ENCODE data around the gene CHRNA4.
A peak's percentile ranks its signal among the peaks of the same experiment; 100 is the strongest.

CHRNA4 gene

GRCh38 chr20:63360850-63361518, at the start of gene CHRNA4:
CHRNA4 (minus strand) TSS chr20:63361349; CDS start chr20:63361165, 184 bp downstream.
- H3K4me1 ChIP-seq (ENCODE audit: control insufficient read depth, insufficient read depth, low read length) = peaks cover 5% of the 10 kb centered on the region; the same call in 1 of the 2 replicates
- H3K27ac ChIP-seq (ENCODE audit: low read length) = no peak within 1 kb of the TSS
- H3K36me3 ChIP-seq (ENCODE audit: control insufficient read depth, insufficient read depth, low read length) = no peaks in the 10 kb centered on the region
- no peaks in the 10 kb centered on the region; the same call in 1 of the 2 replicates for H3K27me3 ChIP-seq (ENCODE audit: control insufficient read depth, insufficient read depth, low read length)
- peak within 1 kb of the TSS; percentile 48; the same call in 1 of the 2 replicates for H3K4me3 ChIP-seq (ENCODE audit: low read length)
- no peak for DNase-seq (ENCODE audit: low read depth, low spot score)
- no peaks in the 10 kb centered on the region for H3K9me3 ChIP-seq (ENCODE audit: control insufficient read depth, insufficient read depth, low read length)
- no CpG with 5 or more reads among the region's 79 CpGs for WGBS (ENCODE audit: insufficient coverage, insufficient read length)

DNA sequence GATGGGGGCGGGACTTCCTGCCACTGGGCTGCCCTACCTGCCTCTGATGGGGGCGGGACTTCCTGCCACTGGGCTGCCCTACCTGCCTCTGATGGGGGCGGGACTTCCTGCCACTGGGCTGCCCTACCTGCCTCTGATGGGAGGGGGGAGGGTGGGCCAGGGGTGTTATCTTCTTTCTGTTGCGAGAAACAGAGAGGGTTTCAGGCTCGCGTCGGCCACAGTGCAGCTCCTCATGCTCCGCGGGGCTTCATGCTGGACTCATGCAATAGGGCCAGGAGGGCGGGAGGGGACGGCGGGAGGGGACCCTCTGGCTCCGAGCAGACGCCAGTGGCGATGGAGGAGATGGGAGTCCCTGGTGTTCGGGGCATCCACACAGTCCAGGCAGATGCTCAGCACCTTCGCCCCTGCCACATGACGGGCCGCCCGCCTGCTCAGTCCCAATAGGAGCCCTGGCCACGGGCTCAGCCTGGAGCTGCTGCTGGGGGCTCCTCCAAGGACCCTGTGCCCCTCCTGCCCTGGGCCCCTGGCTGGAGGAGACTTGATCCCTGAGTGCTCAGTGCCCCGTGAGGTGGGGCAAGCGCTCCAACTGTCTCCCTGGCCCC, 48.8 kb upstream of the CHRNA4 start:
- Histone ChIP-seq H3K27ac (ENCODE audit: low read length) (no peak overlapping the region), H3K9me3 (ENCODE audit: control insufficient read depth, insufficient read depth, low read length) (no peaks in the 10 kb centered on the region), H3K4me1 (ENCODE audit: control insufficient read depth, insufficient read depth, low read length) (peaks cover 2% of the 10 kb centered on the region; the same call in 1 of the 2 replicates), H3K36me3 (ENCODE audit: control insufficient read depth, insufficient read depth, low read length) (no peaks in the 10 kb centered on the region), H3K27me3 (ENCODE audit: control insufficient read depth, insufficient read depth, low read length) (no peaks in the 10 kb centered on the region), H3K4me3 (ENCODE audit: low read length) (peak overlapping the region; percentile 30; the same call in 1 of the 2 replicates)
- DNase-seq (ENCODE audit: low read depth, low spot score) = no peak
- no CpG with 5 or more reads among the region's 23 CpGs for WGBS (ENCODE audit: insufficient coverage, insufficient read length)

DNA sequence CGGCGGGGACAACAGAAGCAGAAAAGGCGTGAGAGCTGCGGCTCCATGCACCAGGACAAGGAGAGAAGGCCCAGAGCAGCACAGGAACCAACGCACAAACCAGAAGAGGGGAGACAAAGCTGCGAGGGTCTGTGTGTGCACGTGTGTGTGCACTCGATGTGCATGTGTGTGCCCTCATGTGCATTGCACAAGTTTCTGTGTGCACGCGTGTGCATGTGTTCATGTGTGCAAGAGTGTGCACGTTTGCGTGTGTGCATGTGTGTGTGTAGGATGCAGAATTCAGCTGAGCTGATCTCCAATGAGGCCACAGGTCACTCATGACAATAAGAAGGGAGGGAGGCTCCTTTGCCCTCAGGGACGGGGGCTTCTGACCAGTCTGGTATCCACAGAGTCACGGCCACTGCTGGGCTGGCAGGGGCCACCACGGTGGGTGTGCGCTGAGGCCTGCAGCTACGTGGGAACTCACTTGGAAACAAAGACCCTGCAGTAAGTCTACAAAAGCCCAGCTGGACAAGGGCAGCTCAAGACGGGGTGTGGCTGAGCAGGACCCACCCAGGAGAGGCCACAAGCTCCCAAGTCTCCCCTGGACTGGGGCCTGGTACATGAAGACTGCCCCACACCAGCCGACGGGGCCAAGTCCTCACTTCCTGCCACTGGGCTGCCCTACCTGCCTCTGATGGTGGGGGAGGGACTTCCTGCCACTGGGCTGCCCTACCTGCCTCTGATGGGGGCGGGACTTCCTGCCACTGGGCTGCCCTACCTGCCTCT, 48.1 kb upstream of the CHRNA4 start:
- no peak overlapping the region for H3K4me3 ChIP-seq (ENCODE audit: low read length)
- H3K36me3 ChIP-seq (ENCODE audit: control insufficient read depth, insufficient read depth, low read length) = no peaks in the 10 kb centered on the region
- H3K27me3 ChIP-seq (ENCODE audit: control insufficient read depth, insufficient read depth, low read length) = no peaks in the 10 kb centered on the region
- no peak for DNase-seq (ENCODE audit: low read depth, low spot score)
- H3K9me3 ChIP-seq (ENCODE audit: control insufficient read depth, insufficient read depth, low read length) = no peaks in the 10 kb centered on the region
- H3K4me1 ChIP-seq (ENCODE audit: control insufficient read depth, insufficient read depth, low read length) = peaks cover 2% of the 10 kb centered on the region; the same call in 1 of the 2 replicates
- no CpG with 5 or more reads among the region's 21 CpGs for WGBS (ENCODE audit: insufficient coverage, insufficient read length)
- no peak overlapping the region for H3K27ac ChIP-seq (ENCODE audit: low read length)

DNA sequence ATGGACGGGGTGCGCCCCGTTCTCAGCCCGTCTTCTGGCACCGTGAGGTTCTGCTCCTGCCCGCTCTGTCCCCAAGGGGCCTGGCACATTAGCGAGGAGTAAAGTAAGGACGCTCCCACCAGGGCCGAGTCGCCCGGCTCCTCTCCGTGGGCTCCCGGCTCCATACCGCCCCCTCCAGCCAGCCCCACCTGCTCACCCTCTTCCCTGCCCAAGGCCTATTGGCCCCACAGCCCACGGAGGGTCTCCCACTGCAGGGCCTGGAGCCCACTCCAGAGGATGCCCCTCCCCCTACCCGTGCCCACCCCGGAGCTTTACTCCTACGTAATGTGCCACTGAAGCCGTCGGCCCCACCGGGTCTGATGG, 47.5 kb upstream of the CHRNA4 start:
- H3K27me3 ChIP-seq (ENCODE audit: control insufficient read depth, insufficient read depth, low read length) = no peaks in the 10 kb centered on the region
- H3K4me3 ChIP-seq (ENCODE audit: low read length) = no peak overlapping the region
- no CpG with 5 or more reads among the region's 21 CpGs for WGBS (ENCODE audit: insufficient coverage, insufficient read length)
- no peak for DNase-seq (ENCODE audit: low read depth, low spot score)
- peaks cover 2% of the 10 kb centered on the region for H3K4me1 ChIP-seq (ENCODE audit: control insufficient read depth, insufficient read depth, low read length)
- no peak overlapping the region for H3K27ac ChIP-seq (ENCODE audit: low read length)
- no peaks in the 10 kb centered on the region for H3K36me3 ChIP-seq (ENCODE audit: control insufficient read depth, insufficient read depth, low read length)
- H3K9me3 ChIP-seq (ENCODE audit: control insufficient read depth, insufficient read depth, low read length) = no peaks in the 10 kb centered on the region

DNA sequence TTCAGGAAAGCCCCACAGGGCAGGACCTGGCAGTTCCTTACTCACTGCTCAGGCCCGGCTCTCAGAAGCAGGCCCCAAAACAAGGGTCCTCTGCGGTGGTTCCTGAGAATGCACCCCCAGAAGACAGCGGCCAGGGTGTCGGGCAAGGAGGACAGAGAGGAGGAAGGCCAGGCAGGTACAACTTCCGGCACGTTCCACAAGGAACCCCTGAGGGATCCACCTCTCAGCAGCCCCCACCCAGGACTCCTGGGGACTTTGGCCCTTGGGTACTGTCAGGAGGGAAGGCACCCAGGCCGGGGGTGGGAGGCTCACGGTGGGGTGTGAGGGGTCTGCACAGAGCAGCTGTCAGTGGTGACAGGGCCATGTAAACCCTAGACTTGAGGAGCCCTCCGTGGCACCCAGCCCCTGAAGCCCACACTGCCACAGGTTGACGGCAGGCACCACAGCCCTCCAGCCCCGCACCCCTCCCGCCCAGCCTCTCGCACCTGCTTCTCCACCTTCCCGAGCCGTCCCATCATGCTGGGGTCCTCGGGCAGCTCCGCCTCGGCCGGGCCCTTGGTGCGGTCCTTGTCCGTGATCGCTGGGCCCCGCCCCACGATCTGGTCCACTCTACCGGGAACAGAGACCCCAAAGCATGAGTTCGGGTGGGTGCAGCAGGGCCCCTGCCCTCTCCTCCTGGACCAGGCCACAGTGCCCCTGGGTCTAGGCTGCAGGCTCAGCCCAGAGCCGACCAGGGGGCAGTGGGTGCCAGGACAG, 47.0 kb upstream of the CHRNA4 start:
- DNase-seq (ENCODE audit: low read depth, low spot score) = no peak
- Histone ChIP-seq H3K27ac (ENCODE audit: low read length) (no peak overlapping the region), H3K36me3 (ENCODE audit: control insufficient read depth, insufficient read depth, low read length) (no peaks in the 10 kb centered on the region), H3K27me3 (ENCODE audit: control insufficient read depth, insufficient read depth, low read length) (no peaks in the 10 kb centered on the region), H3K9me3 (ENCODE audit: control insufficient read depth, insufficient read depth, low read length) (no peaks in the 10 kb centered on the region), H3K4me3 (ENCODE audit: low read length) (no peak overlapping the region), H3K4me1 (ENCODE audit: control insufficient read depth, insufficient read depth, low read length) (peaks cover 6% of the 10 kb centered on the region)
- no CpG with 5 or more reads among the region's 27 CpGs for WGBS (ENCODE audit: insufficient coverage, insufficient read length)

DNA sequence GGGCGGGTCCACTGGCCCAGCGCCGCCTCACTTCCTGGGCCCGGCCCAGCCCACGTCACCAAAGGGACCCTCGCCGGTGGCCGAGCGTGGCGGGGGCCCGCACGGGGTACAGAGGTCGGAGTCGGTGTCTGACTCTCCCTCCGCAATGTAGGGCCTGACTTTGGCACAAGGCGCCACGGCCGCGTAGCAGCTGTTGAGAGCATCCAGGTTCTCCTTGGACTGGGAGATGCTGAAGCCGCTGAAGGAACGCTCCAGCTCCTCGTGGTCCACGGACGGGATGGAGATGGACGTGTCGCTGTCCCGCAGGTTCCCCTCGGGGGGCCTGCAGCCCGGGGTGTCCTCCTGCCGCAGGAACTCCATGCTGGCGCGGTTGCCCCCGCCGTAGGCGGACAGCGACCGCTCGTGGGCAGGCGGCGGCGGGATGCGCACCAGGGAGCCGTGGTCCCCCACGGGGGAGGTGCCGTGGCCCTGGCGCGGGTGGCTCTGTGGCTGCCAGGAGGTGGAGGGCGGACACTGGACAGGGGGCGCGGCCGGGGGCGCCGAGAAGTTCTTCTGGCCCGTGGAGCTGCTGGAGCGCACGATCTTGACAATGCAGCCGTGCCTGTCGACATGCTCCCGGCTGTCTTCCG, 45.6 kb upstream of the CHRNA4 start:
- Histone ChIP-seq H3K4me1 (ENCODE audit: control insufficient read depth, insufficient read depth, low read length) (peaks cover 6% of the 10 kb centered on the region), H3K27ac (ENCODE audit: low read length) (no peak overlapping the region), H3K36me3 (ENCODE audit: control insufficient read depth, insufficient read depth, low read length) (no peaks in the 10 kb centered on the region), H3K27me3 (ENCODE audit: control insufficient read depth, insufficient read depth, low read length) (no peaks in the 10 kb centered on the region), H3K4me3 (ENCODE audit: low read length) (no peak overlapping the region), H3K9me3 (ENCODE audit: control insufficient read depth, insufficient read depth, low read length) (no peaks in the 10 kb centered on the region)
- no peak for DNase-seq (ENCODE audit: low read depth, low spot score)
- no CpG with 5 or more reads among the region's 60 CpGs for WGBS (ENCODE audit: insufficient coverage, insufficient read length)

DNA sequence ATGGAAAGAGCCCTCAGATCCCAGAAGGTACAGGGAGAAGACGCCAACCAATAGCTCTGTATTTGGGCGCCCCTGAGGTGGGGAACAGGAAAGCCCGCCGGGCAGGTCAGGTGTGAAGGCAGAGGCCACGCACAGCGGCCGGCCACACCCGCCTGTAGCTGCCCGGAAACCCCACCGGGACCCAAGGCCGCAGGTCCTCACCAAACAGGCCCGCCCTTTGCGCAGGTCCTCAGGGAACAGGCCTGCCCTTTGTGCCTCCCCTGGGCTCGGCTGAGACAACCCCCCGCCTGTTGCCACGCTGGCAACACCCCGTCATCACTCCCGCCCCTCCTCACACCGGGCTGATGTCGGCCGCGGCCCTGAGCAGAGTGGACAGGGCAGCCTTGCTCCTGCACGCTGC, 44.9 kb upstream of the CHRNA4 start:
- H3K36me3 ChIP-seq (ENCODE audit: control insufficient read depth, insufficient read depth, low read length) = no peaks in the 10 kb centered on the region
- H3K9me3 ChIP-seq (ENCODE audit: control insufficient read depth, insufficient read depth, low read length) = no peaks in the 10 kb centered on the region
- peaks cover 6% of the 10 kb centered on the region for H3K4me1 ChIP-seq (ENCODE audit: control insufficient read depth, insufficient read depth, low read length)
- DNase-seq (ENCODE audit: low read depth, low spot score) = no peak
- H3K27me3 ChIP-seq (ENCODE audit: control insufficient read depth, insufficient read depth, low read length) = no peaks in the 10 kb centered on the region
- no peak overlapping the region for H3K27ac ChIP-seq (ENCODE audit: low read length)
- no peak overlapping the region for H3K4me3 ChIP-seq (ENCODE audit: low read length)
- no CpG with 5 or more reads among the region's 23 CpGs for WGBS (ENCODE audit: insufficient coverage, insufficient read length)

- DNase-seq (ENCODE audit: low read depth, low spot score) = no peak
- Histone ChIP-seq H3K4me1 (ENCODE audit: control insufficient read depth, insufficient read depth, low read length) (peaks cover 6% of the 10 kb centered on the region), H3K4me3 (ENCODE audit: low read length) (no peak overlapping the region), H3K27ac (ENCODE audit: low read length) (no peak overlapping the region), H3K27me3 (ENCODE audit: control insufficient read depth, insufficient read depth, low read length) (no peaks in the 10 kb centered on the region), H3K36me3 (ENCODE audit: control insufficient read depth, insufficient read depth, low read length) (no peaks in the 10 kb centered on the region), H3K9me3 (ENCODE audit: control insufficient read depth, insufficient read depth, low read length) (no peaks in the 10 kb centered on the region)
- WGBS (ENCODE audit: insufficient coverage, insufficient read length) = no CpG with 5 or more reads among the region's 31 CpGs
These were observed 44.1 kb upstream of the CHRNA4 start for GRCh38 chr20:63405102-63405730.

GRCh38 chr20:63404129-63405085, 43.3 kb upstream of the CHRNA4 start:
- Histone ChIP-seq H3K9me3 (ENCODE audit: control insufficient read depth, insufficient read depth, low read length) (no peaks in the 10 kb centered on the region), H3K4me1 (ENCODE audit: control insufficient read depth, insufficient read depth, low read length) (peaks cover 3% of the 10 kb centered on the region), H3K27me3 (ENCODE audit: control insufficient read depth, insufficient read depth, low read length) (no peaks in the 10 kb centered on the region), H3K27ac (ENCODE audit: low read length) (no peak overlapping the region), H3K4me3 (ENCODE audit: low read length) (no peak overlapping the region), H3K36me3 (ENCODE audit: control insufficient read depth, insufficient read depth, low read length) (no peaks in the 10 kb centered on the region)
- WGBS (ENCODE audit: insufficient coverage, insufficient read length) = no CpG with 5 or more reads among the region's 34 CpGs
- no peak for DNase-seq (ENCODE audit: low read depth, low spot score)
